ENCODE results near the gene SMIM41.

GRCh38 chr12:52066346-52067080 is 13.0 kb upstream of the SMIM41 start:
- no peak for TF ChIP-seq CTCF (IDR thresholded peaks at IDR 0.05)
- TF ChIP-seq POLR2A (IDR thresholded peaks at IDR 0.05): no peak
- no peak for TF ChIP-seq POLR2AphosphoS5 (IDR thresholded peaks at IDR 0.05; ENCODE audit: insufficient read depth in 1 of 2, low read depth in 1 of 2)
